ENCODE results near the gene GPR39.

Gene GPR39

GRCh38 chr2:132415915-132416722 is 486 bp upstream of the GPR39 start:
- peak; percentile 94 for ATAC-seq
- no peak for TF ChIP-seq CREB5 (CRISPR knock-in tag; IDR thresholded peaks at IDR 0.05; ENCODE audit: low read depth)
- peak; percentile 37; the same call in 1 of the 2 replicates for TF ChIP-seq PATZ1 (CRISPR knock-in tag; IDR thresholded peaks at IDR 0.05; ENCODE audit: borderline replicate concordance)

GRCh38 chr2:132417430-132418035 is 928 bp downstream of the GPR39 start:
- no peak for ATAC-seq
- TF ChIP-seq ZC3H10 (CRISPR knock-in tag; IDR thresholded peaks at IDR 0.05) (no peak), ZNF565 (CRISPR knock-in tag; conservative IDR thresholded peaks at IDR 0.05; ENCODE audit: low read depth) (no peak), TSHZ2 (CRISPR knock-in tag; IDR thresholded peaks at IDR 0.05) (no peak), POU6F1 (CRISPR knock-in tag; IDR thresholded peaks at IDR 0.05; ENCODE audit: borderline replicate concordance, low read depth) (no peak), RARB (CRISPR knock-in tag; IDR thresholded peaks at IDR 0.05) (no peak), ZNF70 (CRISPR knock-in tag; IDR thresholded peaks at IDR 0.05) (no peak), GLIS3 (CRISPR knock-in tag; IDR thresholded peaks at IDR 0.05) (no peak), TOX (CRISPR knock-in tag; IDR thresholded peaks at IDR 0.05; ENCODE audit: borderline replicate concordance) (no peak), ISL1 (CRISPR knock-in tag; IDR thresholded peaks at IDR 0.05) (no peak)

- TF ChIP-seq ZC3H10 (CRISPR knock-in tag; IDR thresholded peaks at IDR 0.05) (no peak), CSRNP3 (CRISPR knock-in tag; IDR thresholded peaks at IDR 0.05) (no peak), POU6F1 (CRISPR knock-in tag; IDR thresholded peaks at IDR 0.05; ENCODE audit: borderline replicate concordance, low read depth) (no peak), OSR1 (CRISPR knock-in tag; IDR thresholded peaks at IDR 0.05) (no peak), ARNTL (CRISPR knock-in tag; IDR thresholded peaks at IDR 0.05; ENCODE audit: borderline replicate concordance, low read depth) (no peak), ZFP30 (CRISPR knock-in tag; IDR thresholded peaks at IDR 0.05) (no peak), ZNF70 (CRISPR knock-in tag; IDR thresholded peaks at IDR 0.05) (no peak), RARB (CRISPR knock-in tag; IDR thresholded peaks at IDR 0.05) (no peak), ZFP3 (CRISPR knock-in tag; IDR thresholded peaks at IDR 0.05) (no peak), SNAI2 (CRISPR knock-in tag; IDR thresholded peaks at IDR 0.05) (no peak)
- ATAC-seq: no peak
These were observed 2.6 kb downstream of the GPR39 start for GRCh38 chr2:132419235-132419634.
